GM11168 (cell line): ENCODE results near the gene GSDME.
"Not testable (repeated sequence)": the region's sequence is repeated elsewhere in the genome, so short reads cannot be mapped to it uniquely, and the experiment has no call there.

ENCODE experiments used
- in situ Hi-C: fragments of 300-500 bp; cut with MboI; formaldehyde crosslinking; loops from one replicate; pipeline ENCODE4 v1.12.0; 2022; ENCODE audit warnings: low sequenced_read_pairs; ENCODE audit not compliant: unreplicated experiment

GSDME gene

GRCh38 chr7:24757353-24758275 is at the start of gene GSDME:
GSDME (minus strand) TSS chr7:24757464; CDS start chr7:24749774, 7,690 bp downstream.
- in situ Hi-C loops = no loop called here

GRCh38 chr7:24802300-24802699 is 45.0 kb upstream of the GSDME start:
- in situ Hi-C loops = no loop called here

- in situ Hi-C loops = no loop called here
Measured at GRCh38 chr7:24801883-24802282, 44.6 kb upstream of the GSDME start.

- in situ Hi-C loops = no loop called here
Measured at GRCh38 chr7:24800667-24801066, 43.4 kb upstream of the GSDME start.

- in situ Hi-C loops = no loop called here
Measured at GRCh38 chr7:24800073-24800472, 42.8 kb upstream of the GSDME start.

- in situ Hi-C loops = no loop called here
Measured at GRCh38 chr7:24799506-24799905, 42.2 kb upstream of the GSDME start.

GRCh38 chr7:24798261-24798660 is 41.0 kb upstream of the GSDME start:
- in situ Hi-C loops = no loop called here

- in situ Hi-C loops = no loop called here
Measured at GRCh38 chr7:24797270-24797669, 40.0 kb upstream of the GSDME start.

GRCh38 chr7:24795407-24795767 is 38.1 kb upstream of the GSDME start:
- in situ Hi-C loops = no loop called here

GRCh38 chr7:24794751-24795406 is 37.6 kb upstream of the GSDME start:
- in situ Hi-C loops = not testable (repeated sequence)

GRCh38 chr7:24793982-24794648 is 36.9 kb upstream of the GSDME start:
- in situ Hi-C loops = no loop called here

- in situ Hi-C loops = no loop called here
Measured at GRCh38 chr7:24788961-24789576, 31.8 kb upstream of the GSDME start.

- in situ Hi-C loops = no loop called here
Measured at GRCh38 chr7:24788075-24788474, 30.8 kb upstream of the GSDME start.

- in situ Hi-C loops = no loop called here
Measured at GRCh38 chr7:24786941-24787340, 29.7 kb upstream of the GSDME start.

- in situ Hi-C loops = no loop called here
Measured at GRCh38 chr7:24786306-24786705, 29.0 kb upstream of the GSDME start.

GRCh38 chr7:24784277-24784676 is 27.0 kb upstream of the GSDME start:
- in situ Hi-C loops = no loop called here

- in situ Hi-C loops = no loop called here
Measured at GRCh38 chr7:24783698-24784097, 26.4 kb upstream of the GSDME start.

GRCh38 chr7:24781106-24781505 is 23.8 kb upstream of the GSDME start:
- in situ Hi-C loops = no loop called here

GRCh38 chr7:24779283-24779655 is 22.0 kb upstream of the GSDME start:
- in situ Hi-C loops = no loop called here

GRCh38 chr7:24778543-24779282 is 21.4 kb upstream of the GSDME start:
- in situ Hi-C loops = no loop called here
